ENCODE measurements around the gene OR4D1. TPM values are rescaled to one million over a fixed set of nuclear protein-coding genes. Genes with fewer than 3 reads are reported as not detected.

OR4D1 gene
- total RNA-seq, 1 donor from 2014 or later, result not detected

- H3K4me3 Mint-ChIP-seq (ENCODE audit: unreplicated experiment), result no peak overlapping the region
- Histone ChIP-seq H2AFZ (ENCODE audit: low read depth, low read length) (no peak overlapping the region), H3K4me2 (ENCODE audit: low read length) (no peak overlapping the region), H3K27me3 (ENCODE audit: insufficient read depth, low read length) (peaks cover 50% of the 10 kb centered on the region), H3K9me3 (ENCODE audit: insufficient read depth, low read depth, low read length) (no peaks in the 10 kb centered on the region), H3K36me3 (ENCODE audit: insufficient read depth, low read length) (no peaks in the 10 kb centered on the region), H3K27ac (ENCODE audit: low read depth, low read length) (no peak overlapping the region), H4K20me1 (ENCODE audit: insufficient read depth, low read length) (no peaks in the 10 kb centered on the region), H3K79me2 (ENCODE audit: insufficient read depth, low read length) (no peaks in the 10 kb centered on the region), H3K9ac (ENCODE audit: low read length) (no peak overlapping the region), H3K4me1 (ENCODE audit: insufficient read depth, low read length) (no peaks in the 10 kb centered on the region), H3K4me3 (ENCODE audit: insufficient read depth, low read depth, low read length) (no peak overlapping the region)
- peaks cover 4% of the 10 kb centered on the region for H3K9me3 Mint-ChIP-seq (ENCODE audit: unreplicated experiment)
- no peak for TF ChIP-seq CTCF (IDR thresholded peaks at IDR 0.05; ENCODE audit: insufficient read depth, low read depth, low read length)
- no peak for TF ChIP-seq EZH2 (IDR thresholded peaks at IDR 0.05; ENCODE audit: insufficient read depth, low read length)
- H3K27ac Mint-ChIP-seq (ENCODE audit: unreplicated experiment), result no peak overlapping the region
- H3K27me3 Mint-ChIP-seq (ENCODE audit: low read depth, unreplicated experiment), result peaks cover 70% of the 10 kb centered on the region
- DNase-seq (ENCODE audit: low read depth) (no peak), FAIRE-seq (no peak)
- H3K36me3 Mint-ChIP-seq (ENCODE audit: low read depth, unreplicated experiment), result peaks cover 5% of the 10 kb centered on the region
- H3K4me1 Mint-ChIP-seq (ENCODE audit: low read depth, unreplicated experiment), result no peaks in the 10 kb centered on the region
These were observed 4.9 kb downstream of the OR4D1 start for GRCh38 chr17:58153046-58153445.

DNA sequence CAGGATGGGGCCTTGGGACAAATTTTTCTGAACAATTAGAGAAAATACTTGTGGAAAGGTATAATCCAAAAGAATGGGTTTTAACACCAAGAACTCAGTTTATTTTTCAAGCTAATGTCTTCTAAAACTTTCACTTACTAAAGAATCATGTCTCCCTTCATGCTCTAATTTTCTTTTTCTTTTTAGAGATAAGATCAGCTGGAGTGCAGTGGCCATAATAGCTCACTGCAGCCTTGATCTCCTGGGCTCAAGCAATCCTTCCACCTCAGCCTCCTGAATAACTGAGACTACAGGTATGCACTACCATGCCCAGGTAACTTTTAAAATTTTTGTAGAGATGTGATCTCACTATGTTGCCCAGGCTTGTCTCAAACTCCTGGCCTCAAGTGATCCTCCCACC, 5.5 kb downstream of the OR4D1 start:
- H3K4me3 Mint-ChIP-seq (ENCODE audit: unreplicated experiment), result no peak overlapping the region
- no peak overlapping the region for H2AFZ ChIP-seq (ENCODE audit: low read depth, low read length)
- FAIRE-seq (no peak), DNase-seq (ENCODE audit: low read depth) (no peak)
- no peaks in the 10 kb centered on the region for H3K79me2 ChIP-seq (ENCODE audit: insufficient read depth, low read length)
- H3K27ac Mint-ChIP-seq (ENCODE audit: unreplicated experiment), result no peak overlapping the region
- no peak overlapping the region for H3K4me3 ChIP-seq (ENCODE audit: insufficient read depth, low read depth, low read length)
- H3K9me3 Mint-ChIP-seq (ENCODE audit: unreplicated experiment), result peaks cover 4% of the 10 kb centered on the region
- peaks cover 64% of the 10 kb centered on the region for H3K27me3 Mint-ChIP-seq (ENCODE audit: low read depth, unreplicated experiment)
- H3K4me2 ChIP-seq (ENCODE audit: low read length), result no peak overlapping the region
- H3K9ac ChIP-seq (ENCODE audit: low read length), result no peak overlapping the region
- H4K20me1 ChIP-seq (ENCODE audit: insufficient read depth, low read length), result no peaks in the 10 kb centered on the region
- TF ChIP-seq EZH2 (IDR thresholded peaks at IDR 0.05; ENCODE audit: insufficient read depth, low read length) (no peak), CTCF (IDR thresholded peaks at IDR 0.05; ENCODE audit: insufficient read depth, low read depth, low read length) (no peak)
- H3K27ac ChIP-seq (ENCODE audit: low read depth, low read length), result no peak overlapping the region
- H3K27me3 ChIP-seq (ENCODE audit: insufficient read depth, low read length), result peaks cover 52% of the 10 kb centered on the region
- H3K36me3 Mint-ChIP-seq (ENCODE audit: low read depth, unreplicated experiment), result peaks cover 5% of the 10 kb centered on the region
- no peaks in the 10 kb centered on the region for H3K36me3 ChIP-seq (ENCODE audit: insufficient read depth, low read length)
- H3K4me1 Mint-ChIP-seq (ENCODE audit: low read depth, unreplicated experiment), result no peaks in the 10 kb centered on the region
- no peaks in the 10 kb centered on the region for H3K9me3 ChIP-seq (ENCODE audit: insufficient read depth, low read depth, low read length)
- H3K4me1 ChIP-seq (ENCODE audit: insufficient read depth, low read length), result no peaks in the 10 kb centered on the region

GRCh38 chr17:58156839-58157803, 8.9 kb downstream of the OR4D1 start:
- peaks cover 4% of the 10 kb centered on the region for H3K9me3 Mint-ChIP-seq (ENCODE audit: unreplicated experiment)
- Histone ChIP-seq H3K36me3 (ENCODE audit: insufficient read depth, low read length) (no peaks in the 10 kb centered on the region), H3K4me3 (ENCODE audit: insufficient read depth, low read depth, low read length) (peak overlapping the region; percentile 22), H3K27ac (ENCODE audit: low read depth, low read length) (no peak overlapping the region), H3K27me3 (ENCODE audit: insufficient read depth, low read length) (peaks cover 57% of the 10 kb centered on the region), H4K20me1 (ENCODE audit: insufficient read depth, low read length) (no peaks in the 10 kb centered on the region), H2AFZ (ENCODE audit: low read depth, low read length) (peak overlapping the region; percentile 3), H3K4me1 (ENCODE audit: insufficient read depth, low read length) (no peaks in the 10 kb centered on the region), H3K9ac (ENCODE audit: low read length) (no peak overlapping the region), H3K4me2 (ENCODE audit: low read length) (peak overlapping the region; percentile 76), H3K79me2 (ENCODE audit: insufficient read depth, low read length) (no peaks in the 10 kb centered on the region), H3K9me3 (ENCODE audit: insufficient read depth, low read depth, low read length) (no peaks in the 10 kb centered on the region)
- DNase-seq (ENCODE audit: low read depth) (no peak), FAIRE-seq (no peak)
- peak overlapping the region; percentile 82 for H3K4me3 Mint-ChIP-seq (ENCODE audit: unreplicated experiment)
- TF ChIP-seq EZH2 (IDR thresholded peaks at IDR 0.05; ENCODE audit: insufficient read depth, low read length) (peak; percentile 77), CTCF (IDR thresholded peaks at IDR 0.05; ENCODE audit: insufficient read depth, low read depth, low read length) (no peak)
- no peaks in the 10 kb centered on the region for H3K4me1 Mint-ChIP-seq (ENCODE audit: low read depth, unreplicated experiment)
- peaks cover 5% of the 10 kb centered on the region for H3K36me3 Mint-ChIP-seq (ENCODE audit: low read depth, unreplicated experiment)
- peaks cover 64% of the 10 kb centered on the region for H3K27me3 Mint-ChIP-seq (ENCODE audit: low read depth, unreplicated experiment)
- no peak overlapping the region for H3K27ac Mint-ChIP-seq (ENCODE audit: unreplicated experiment)
